Measurements from ENCODE around the gene FMOD.
"Not testable (repeated sequence)": the region's sequence is repeated elsewhere in the genome, so short reads cannot be mapped to it uniquely, and the experiment has no call there.

Gene FMOD

GRCh38 chr1:203325026-203325417 lies 25.9 kb downstream of the FMOD start:
- no peak for DNase-seq

GRCh38 chr1:203324105-203325025 lies 26.6 kb downstream of the FMOD start:
- DNase-seq: no peak

GRCh38 chr1:203323587-203323986 lies 27.3 kb downstream of the FMOD start:
- no peak for DNase-seq

DNA sequence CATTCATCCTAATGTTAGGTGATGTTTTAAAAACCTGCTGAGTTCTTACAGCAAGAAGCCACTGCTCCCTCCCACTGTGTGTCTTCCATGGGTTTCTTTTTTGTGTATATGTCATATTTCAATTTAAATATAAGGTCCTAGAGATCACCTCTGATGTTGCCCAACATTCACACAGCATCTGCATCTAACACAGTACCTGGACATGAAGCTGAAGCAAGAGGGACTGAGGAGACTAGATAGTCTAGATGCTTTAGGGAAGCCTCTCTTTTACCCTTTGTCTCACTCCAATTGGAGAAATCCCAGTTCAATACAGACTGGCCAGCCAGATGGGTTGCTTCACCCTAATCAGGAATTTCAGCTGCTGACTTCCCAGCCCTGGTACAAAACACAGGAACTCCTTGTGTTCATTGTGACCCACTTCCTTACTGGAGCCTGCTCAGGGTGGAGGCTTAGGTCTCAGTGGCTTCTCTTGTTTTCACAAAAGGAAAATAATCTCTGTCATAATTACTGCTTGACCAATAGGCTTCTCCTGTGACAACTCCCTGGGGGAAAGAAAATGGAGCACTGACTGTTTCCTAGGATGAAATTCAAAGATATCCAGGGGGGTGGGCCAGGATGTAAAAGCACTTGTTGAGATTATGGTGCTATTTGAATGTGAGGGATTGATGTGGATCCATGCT lies 28.3 kb downstream of the FMOD start:
- DNase-seq: no peak

DNA sequence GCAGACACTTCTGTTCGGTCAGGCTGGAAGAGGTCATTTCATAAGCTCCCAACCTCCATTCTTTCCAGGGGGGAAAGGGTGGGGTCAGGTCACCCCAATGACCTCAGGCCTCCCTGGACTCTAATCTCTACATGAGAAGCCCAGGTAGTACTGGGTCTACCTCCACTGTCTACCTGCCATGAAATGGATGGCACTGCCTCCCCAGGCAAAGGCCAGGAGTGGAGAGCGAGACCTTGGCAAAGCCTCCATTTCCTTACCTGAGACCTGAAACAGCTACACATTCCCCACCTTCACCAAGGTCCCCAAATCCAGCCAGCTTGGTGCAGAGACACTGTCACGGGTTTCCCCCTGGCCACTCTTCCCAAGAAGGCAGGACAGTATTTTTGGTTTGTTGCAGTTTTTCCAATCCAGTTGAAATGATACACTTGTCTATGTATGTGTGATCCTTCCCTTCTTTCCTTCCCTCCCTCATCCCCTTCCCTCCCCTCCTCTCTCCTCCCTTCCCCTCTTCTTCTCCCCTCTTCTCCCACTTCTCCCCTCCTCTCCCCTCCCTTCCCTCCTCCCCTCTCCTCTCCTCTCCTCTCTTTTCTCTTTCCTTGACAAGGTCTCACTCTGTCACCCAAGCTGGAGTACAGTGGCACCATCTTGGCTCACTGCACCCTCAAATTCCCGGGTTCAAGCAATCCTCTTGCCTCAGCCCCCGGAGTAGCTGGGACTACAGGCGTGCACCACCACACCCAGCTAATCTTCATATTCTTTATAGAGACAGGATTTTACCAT lies 29.5 kb downstream of the FMOD start:
- no peak for DNase-seq

DNA sequence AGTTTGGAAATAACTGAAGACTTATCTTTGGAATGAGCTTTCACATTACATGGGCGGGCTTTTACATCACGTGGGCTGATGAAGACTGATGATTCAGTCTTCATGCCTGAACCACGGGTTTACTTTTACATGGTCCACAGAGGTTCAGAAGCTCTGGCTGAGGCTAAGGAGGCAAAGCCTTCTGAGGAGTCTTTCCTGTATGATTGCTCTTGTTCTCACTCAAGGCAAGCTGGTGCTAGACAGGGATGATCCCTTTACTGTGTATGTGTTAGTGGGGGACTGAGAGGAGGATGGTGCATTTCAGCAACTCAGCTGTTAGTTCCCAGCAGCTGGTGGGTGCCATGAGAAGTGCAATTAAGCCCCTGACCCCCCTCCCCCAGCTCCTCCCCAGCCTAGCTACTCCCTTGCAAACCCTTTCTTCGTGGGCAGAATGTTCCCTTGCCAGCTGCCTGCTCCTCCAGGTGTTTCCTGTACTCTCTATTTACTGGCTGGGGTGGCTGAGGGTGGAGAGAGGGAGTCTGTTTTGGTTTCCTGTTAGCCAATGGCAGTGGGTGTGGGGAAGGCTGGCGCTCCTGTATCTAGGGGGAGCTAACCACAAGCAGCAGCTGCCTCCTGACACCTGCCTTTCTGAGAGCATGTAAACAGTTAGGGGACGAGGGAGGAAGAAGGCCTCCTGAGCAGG lies 30.2 kb downstream of the FMOD start:
- DNase-seq: peak; percentile 95

DNA sequence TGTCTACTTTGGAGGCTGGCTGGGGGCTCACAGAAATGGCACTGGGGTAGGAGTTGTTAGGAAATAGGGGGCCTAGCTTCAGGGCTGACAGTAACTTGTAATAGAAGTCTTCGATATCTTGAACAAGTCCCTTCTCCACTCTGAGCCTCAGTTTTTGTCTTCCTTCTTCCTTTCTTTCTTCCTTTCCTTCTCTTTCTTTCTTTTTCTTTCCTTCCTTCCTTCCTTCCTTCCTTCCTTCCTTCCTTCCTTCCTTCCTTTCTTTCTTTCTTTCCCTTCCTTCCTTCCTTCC lies 32.7 kb downstream of the FMOD start:
- DNase-seq: no peak

GRCh38 chr1:203317429-203318228 lies 33.3 kb downstream of the FMOD start:
- DNase-seq: no peak

- no peak for DNase-seq
Observed at GRCh38 chr1:203316626-203317093, 34.3 kb downstream of the FMOD start.

- not testable (repeated sequence) for DNase-seq
Observed at GRCh38 chr1:203314025-203314759, 36.7 kb downstream of the FMOD start.

GRCh38 chr1:203311368-203312301 lies 39.3 kb downstream of the FMOD start:
- DNase-seq: no peak

GRCh38 chr1:203308923-203309331 lies 42.0 kb downstream of the FMOD start:
- DNase-seq: no peak

DNA sequence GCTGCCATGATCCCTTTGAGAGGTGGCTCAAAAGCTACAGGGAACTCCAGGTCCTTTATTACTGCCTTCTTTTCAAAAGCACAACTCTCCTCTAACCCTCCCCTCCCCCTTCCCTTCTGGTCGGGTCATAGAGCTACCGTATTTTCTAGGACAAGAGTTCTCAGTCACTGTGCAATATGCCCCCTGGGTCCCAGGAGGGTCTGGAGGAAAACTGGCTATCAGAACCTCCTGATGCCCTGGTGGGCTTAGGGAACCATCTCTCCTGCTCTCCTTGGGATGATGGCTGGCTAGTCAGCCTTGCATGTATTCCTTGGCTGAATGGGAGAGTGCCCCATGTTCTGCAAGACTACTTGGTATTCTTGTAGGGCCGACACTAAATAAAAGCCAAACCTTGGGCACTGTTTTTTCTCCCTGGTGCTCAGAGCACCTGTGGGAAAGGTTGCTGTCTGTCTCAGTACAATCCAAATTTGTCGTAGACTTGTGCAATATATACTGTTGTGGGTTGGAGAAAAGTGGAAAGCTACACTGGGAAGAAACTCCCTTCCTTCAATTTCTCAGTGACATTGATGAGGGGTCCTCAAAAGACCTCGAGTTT lies 42.5 kb downstream of the FMOD start:
- DNase-seq: no peak

DNA sequence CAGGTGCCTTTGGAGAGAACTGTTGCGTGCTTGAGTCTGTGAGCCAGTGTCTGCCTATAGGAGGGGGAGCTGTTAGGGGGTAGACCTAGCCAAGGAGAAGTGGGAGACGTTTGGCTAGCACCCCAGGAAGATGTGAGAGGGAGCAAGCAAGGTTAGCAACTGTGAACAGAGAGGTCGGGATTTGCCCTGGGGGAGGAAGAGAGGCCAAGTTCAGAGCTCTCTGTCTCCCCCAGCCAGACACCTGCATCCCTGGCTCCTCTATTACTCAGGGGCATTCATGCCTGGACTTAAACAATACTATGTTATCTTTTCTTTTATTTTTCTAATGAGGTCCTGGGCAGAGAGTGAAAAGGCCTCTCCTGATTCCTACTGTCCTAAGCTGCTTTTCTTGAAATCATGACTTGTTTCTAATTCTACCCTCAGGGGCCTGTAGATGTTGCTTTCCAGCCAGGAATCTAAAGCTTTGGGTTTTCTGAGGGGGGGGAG lies 43.2 kb downstream of the FMOD start:
- DNase-seq: no peak

DNA sequence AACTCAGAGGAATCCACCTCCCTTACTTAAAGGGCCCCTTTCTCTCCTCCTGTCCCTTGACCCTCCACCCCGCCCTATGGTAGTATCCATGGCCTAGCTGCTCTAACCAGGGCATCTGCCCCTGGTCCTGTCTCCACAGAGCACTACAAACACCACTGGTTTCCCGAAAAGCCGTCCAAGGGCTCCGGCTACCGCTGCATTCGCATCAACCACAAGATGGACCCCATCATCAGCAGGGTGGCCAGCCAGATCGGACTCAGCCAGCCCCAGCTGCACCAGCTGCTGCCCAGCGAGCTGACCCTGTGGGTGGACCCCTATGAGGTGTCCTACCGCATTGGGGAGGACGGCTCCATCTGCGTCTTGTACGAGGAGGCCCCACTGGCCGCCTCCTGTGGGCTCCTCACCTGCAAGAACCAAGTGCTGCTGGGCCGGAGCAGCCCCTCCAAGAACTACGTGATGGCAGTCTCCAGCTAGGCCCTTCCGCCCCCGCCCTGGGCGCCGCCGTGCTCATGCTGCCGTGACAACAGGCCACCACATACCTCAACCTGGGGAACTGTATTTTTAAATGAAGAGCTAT lies 43.9 kb downstream of the FMOD start:
- DNase-seq: no peak

- DNase-seq: no peak
Observed at GRCh38 chr1:203306089-203306964, 44.6 kb downstream of the FMOD start.

- DNase-seq: no peak
Observed at GRCh38 chr1:203305809-203306088, 45.2 kb downstream of the FMOD start.

Measured in NCI-H1417 treated with DMSO at 0.1 percent for 48 hours (cell line).